ENCODE results near the gene GRIK3.

GRIK3 gene

GRCh38 chr1:36846357-36846756, 188.0 kb downstream of the GRIK3 start:
- DNase-seq: no peak

DNA sequence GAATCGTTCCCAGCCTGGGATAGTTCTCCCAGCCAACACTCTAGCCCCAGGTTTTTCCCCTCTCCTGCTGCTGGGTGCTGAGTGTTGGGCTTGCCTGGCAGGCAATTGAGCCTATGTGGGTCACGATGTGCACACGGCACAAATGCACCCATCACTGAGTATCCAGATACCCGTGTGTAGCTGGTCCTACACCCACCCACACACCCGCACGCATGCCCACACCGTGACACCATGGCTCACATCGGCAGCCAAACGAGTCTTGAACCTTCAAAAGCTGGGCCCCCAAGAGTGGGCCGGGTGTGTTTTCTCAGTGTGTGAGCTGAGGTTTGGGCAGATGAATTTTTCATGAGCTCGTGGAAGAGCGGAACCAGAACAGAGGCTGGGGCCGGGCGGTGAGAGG, 188.5 kb downstream of the GRIK3 start:
- no peak for DNase-seq

GRCh38 chr1:36844917-36845316, 189.4 kb downstream of the GRIK3 start:
- no peak for DNase-seq

GRCh38 chr1:36843906-36844610, 190.3 kb downstream of the GRIK3 start:
- no peak for DNase-seq

DNA sequence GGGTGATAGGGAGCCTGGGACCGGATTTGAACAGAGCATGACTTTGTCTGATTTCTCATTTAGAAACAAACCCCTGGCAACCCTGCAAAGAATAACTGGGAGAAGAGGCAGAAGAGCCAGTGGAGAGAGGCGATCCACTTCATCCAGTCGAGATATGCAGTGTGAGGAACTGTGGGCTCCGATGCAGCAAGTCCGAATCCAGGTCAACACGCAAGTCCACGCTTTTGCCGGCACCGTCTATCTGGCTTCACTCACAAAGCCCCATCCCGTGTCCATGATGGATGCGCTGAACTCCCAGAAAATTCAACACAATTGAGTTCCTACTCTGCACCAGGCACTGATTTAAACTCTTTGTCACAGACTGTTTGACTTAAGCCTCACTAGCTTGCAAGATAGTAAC, 191.3 kb downstream of the GRIK3 start:
- DNase-seq: no peak

GRCh38 chr1:36842448-36842847, 191.9 kb downstream of the GRIK3 start:
- no peak for DNase-seq

- no peak for DNase-seq
These were observed 194.8 kb downstream of the GRIK3 start for GRCh38 chr1:36839485-36839884.

GRCh38 chr1:36838888-36839287, 195.4 kb downstream of the GRIK3 start:
- no peak for DNase-seq

DNA sequence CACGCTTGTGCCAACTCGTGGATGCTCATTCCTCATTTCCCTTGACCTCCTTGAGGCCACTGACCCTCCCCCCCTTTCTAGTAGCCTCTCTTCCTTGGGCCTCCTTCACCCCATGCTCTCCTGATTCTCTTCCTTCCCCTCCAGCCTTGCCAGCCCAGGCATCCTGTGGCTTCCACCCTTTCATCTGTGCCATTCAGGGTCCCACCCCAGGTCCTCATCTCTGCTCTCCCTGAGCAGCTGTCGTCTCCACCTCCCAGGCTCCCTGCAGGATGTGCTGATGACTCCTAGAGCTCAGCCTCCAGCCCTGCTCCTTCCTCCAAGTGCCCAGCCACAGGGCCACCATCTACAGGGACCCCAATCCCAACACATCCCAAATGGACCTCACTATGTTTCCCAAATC, 197.4 kb downstream of the GRIK3 start:
- DNase-seq: no peak

- no peak for DNase-seq
These were observed 198.0 kb downstream of the GRIK3 start for GRCh38 chr1:36836196-36836883.

DNA sequence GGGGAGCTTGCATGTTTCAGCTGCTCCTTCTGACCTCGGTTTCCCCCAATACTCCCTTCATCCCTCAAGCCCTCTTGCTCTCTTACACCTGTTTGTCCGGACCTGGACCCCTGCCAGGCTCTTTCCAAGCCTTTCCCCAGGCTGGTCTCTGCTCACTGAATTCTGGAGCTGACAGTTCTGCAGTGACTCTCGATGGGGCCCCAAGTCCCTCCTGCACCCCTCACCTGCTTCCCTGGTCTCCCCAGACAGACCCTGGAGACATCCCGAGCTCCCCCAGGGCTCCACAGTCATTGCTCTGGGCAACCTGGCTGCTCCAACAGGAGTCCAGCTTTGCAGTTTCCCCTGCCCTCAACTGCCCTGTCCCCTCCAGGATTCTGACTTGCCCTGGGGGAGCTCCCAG, 198.6 kb downstream of the GRIK3 start:
- no peak for DNase-seq

GRCh38 chr1:36835017-36835695, 199.2 kb downstream of the GRIK3 start:
- DNase-seq: no peak

GRCh38 chr1:36834586-36834985, 199.7 kb downstream of the GRIK3 start:
- DNase-seq: no peak

GRCh38 chr1:36831186-36831810, 203.0 kb downstream of the GRIK3 start:
- DNase-seq: no peak

GRCh38 chr1:36829961-36830360, 204.4 kb downstream of the GRIK3 start:
- DNase-seq: no peak

DNA sequence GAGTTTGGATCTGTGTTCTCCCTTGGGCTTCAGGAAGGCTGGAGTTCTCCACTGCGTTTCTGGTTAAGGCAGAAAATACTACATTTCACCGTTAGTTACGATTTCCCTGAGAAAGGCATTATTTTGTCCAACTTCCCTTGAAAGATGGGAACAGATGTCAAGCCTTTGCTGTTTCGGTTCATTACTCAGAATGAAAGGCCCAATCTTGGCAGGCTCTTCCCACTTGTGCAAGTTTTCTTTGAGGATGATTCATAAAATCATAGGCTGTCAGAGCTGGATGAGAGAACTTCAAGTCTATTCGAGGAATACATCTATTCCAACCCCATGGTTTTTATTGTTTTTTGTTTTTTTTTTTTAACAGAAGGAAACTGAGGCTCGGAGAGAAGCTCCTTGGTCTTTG, 205.2 kb downstream of the GRIK3 start:
- no peak for DNase-seq

GRCh38 chr1:36825226-36825625, 209.1 kb downstream of the GRIK3 start:
- DNase-seq: no peak

DNA sequence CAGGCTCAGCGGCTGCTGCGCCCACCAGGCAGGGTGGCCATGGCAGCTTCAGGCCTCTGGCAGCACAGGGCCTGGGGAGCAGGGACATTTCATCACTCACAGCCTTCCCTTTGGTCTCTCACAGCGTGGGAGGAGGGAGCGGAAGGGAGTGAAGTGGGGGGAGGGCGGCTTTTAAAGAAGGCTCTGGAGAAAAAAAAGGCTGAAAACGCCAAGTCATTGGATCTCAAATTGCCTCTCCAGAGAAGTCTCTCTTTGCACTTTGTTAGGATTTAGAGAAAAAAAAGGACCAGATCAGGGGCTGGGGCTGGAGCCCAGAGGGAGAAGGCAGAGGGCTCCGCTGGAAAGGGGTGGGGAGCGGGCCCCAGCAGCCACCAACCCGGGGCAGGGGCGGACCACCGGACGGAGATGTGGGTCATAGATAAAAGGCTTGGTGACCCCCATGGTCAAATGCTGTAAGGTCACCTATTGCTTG, 209.9 kb downstream of the GRIK3 start:
- DNase-seq: no peak

- no peak for DNase-seq
These were observed 211.7 kb downstream of the GRIK3 start for GRCh38 chr1:36822648-36823047.

- DNase-seq: no peak
These were observed 212.9 kb downstream of the GRIK3 start for GRCh38 chr1:36821386-36821785.

DNA sequence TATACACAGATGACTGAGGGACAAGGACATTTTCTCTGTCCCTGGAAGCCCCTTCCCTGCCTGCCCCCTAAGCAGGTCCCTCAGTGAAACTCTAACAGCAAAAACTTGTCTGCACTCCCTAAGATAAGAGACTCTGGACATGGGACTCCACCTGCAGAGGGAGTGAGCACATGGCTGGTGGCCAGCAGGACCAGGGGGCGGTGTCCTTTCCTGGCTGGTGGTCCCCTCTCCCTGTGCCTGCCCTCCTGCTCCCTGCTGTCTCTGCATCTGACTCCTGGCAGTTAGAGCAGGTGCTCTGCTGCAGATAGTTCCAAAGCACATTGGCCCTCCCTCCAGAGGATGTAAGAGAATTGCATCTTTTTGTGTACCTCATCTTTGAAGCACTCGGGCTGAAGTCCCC, 215.5 kb downstream of the GRIK3 start:
- no peak for DNase-seq

DNA sequence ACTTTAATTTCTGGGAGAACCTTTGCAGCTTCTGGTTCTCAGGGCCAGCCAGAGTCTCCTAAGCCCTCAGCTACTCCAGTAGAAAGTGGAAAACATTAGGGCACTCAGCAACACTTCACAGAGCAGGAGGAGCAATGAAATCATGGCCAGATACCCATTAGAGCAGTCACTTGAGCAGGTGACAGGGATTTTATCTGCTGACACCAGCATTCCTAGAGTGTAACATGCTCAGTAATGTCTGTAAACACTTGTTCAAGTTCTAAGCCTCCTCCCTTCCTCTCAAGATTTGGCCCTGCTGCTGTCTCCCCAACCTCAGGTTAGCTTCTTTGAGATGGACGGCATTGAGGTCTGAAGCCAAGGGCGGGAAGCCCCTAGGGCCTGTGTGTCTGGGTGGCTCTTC, 218.0 kb downstream of the GRIK3 start:
- no peak for DNase-seq

DNA sequence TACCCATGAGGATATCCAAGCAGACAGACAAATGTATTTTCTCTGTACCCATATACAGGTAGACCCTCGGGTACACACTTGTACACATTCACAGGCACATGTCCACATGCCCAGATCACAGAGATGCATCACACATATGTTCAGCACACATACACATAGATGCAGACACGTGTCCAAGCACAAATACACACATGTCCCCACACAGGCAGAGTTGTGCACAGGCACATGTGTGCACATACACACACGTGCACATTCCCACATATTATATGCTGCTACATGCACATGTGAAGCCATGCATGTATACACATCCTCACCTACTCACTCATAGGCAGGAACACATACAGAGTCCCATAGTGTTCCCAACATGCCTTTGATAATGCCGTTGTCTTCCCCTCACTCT, 219.5 kb downstream of the GRIK3 start:
- DNase-seq: no peak

GRCh38 chr1:36814083-36814482, 220.2 kb downstream of the GRIK3 start:
- no peak for DNase-seq

All from SHP77 treated with DMSO at 0.1 percent for 48 hours (cell line).